A673 (cell line): ENCODE results near the gene CACNA2D4. TPM values are rescaled to one million over a fixed set of nuclear protein-coding genes. Genes with fewer than 3 reads are reported as not detected.

ENCODE experiments used
- BruUV-seq: library from RNA; stranded (reverse); fragments of 400-500 nt; replicated peaks from 2 replicates; lab custom pipeline; 2021; lab: Mats Ljungman, UMichigan
- CTCF ChIA-PET: fragments of 300-600 bp; sonication (Branson Sonifier 250); formaldehyde crosslinking; loops from one replicate; lab custom pipeline; 2022; ENCODE audit warnings: antibody characterized with exemption; lab: Charles Lee
- POLR2A ChIA-PET: fragments of 300-600 bp; sonication (Branson Sonifier 250); formaldehyde crosslinking; loops from one replicate; lab custom pipeline; 2022; ENCODE audit warnings: antibody characterized with exemption; ENCODE audit not compliant: low non-redundant PET; lab: Charles Lee
- DNase-seq: peaks from one replicate; pipeline ENCODE4 v3.0.0-alpha.2; 2015; ENCODE audit warnings: low spot score
- H3K27ac ChIP-seq: fragments of 200-600 bp; sonication (generic); 2 replicates; pipeline ENCODE4 v1.5.1; 2016; ENCODE audit warnings: mixed run types, low read depth, mild to moderate bottlenecking, mixed read lengths, antibody characterized with exemption, low read length; ENCODE audit not compliant: poor library complexity, severe bottlenecking
- H3K27me3 ChIP-seq: fragments of 200-600 bp; sonication (generic); replicated peaks from 2 replicates; pipeline ENCODE4 v1.6.1; 2017; ENCODE audit warnings: mixed run types, low read depth, mild to moderate bottlenecking, mixed read lengths, antibody characterized with exemption, low read length; ENCODE audit not compliant: insufficient read depth, poor library complexity
- H3K36me3 ChIP-seq: fragments of 200-600 bp; sonication (generic); 2 replicates; pipeline ENCODE4 v1.6.1; 2016; ENCODE audit warnings: mixed run types, mild to moderate bottlenecking, mixed read lengths, antibody characterized with exemption, low read length; ENCODE audit not compliant: insufficient read depth, poor library complexity, severe bottlenecking
- H3K4me1 ChIP-seq: fragments of 200-600 bp; sonication (generic); 2 replicates; pipeline ENCODE4 v1.6.1; 2017; ENCODE audit warnings: mixed run types, mild to moderate bottlenecking, mixed read lengths, antibody characterized with exemption, low read length; ENCODE audit not compliant: insufficient read depth, poor library complexity, severe bottlenecking
- H3K4me3 ChIP-seq: fragments of 200-600 bp; sonication (generic); 2 replicates; pipeline ENCODE4 v1.5.1; 2016; ENCODE audit warnings: low read depth, mixed run types, mild to moderate bottlenecking, mixed read lengths, low read length; ENCODE audit not compliant: poor library complexity, severe bottlenecking
- H3K9me3 ChIP-seq: fragments of 200-600 bp; sonication (generic); 2 replicates; pipeline ENCODE4 v1.6.1; 2016; ENCODE audit warnings: mixed run types, low read depth, mild to moderate bottlenecking, mixed read lengths, antibody characterized with exemption, low read length; ENCODE audit not compliant: poor library complexity, severe bottlenecking
- EZH2 ChIP-seq: fragments of 200-600 bp; sonication (generic); IDR thresholded peaks from 2 replicates; pipeline ENCODE4 v1.6.1; 2017; ENCODE audit warnings: borderline replicate concordance, low read depth, mild to moderate bottlenecking, mixed read lengths, antibody characterized with exemption, low read length; ENCODE audit not compliant: poor library complexity, severe bottlenecking
- intact Hi-C: fragments of 100-400 bp; cut with micrococcal nuclease; formaldehyde crosslinking; loops from one replicate; pipeline ENCODE4 v1.10.0; 2022; ENCODE audit not compliant: unreplicated experiment
- total RNA-seq: library from RNA; stranded (reverse); gene quantifications from 2 replicates; pipeline ENCODE4 v1.2.3, GENCODE V29; 2021
- TF ChIP-seq, protein P1 (sequence below): fragments of 300-800, 200-600 bp; sonication (generic); conservative IDR thresholded peaks from 2 replicates; pipeline ENCODE4 v1.5.1; 2017; ENCODE audit warnings: low read depth, mild to moderate bottlenecking, antibody characterized with exemption, low read length, moderate library complexity, mixed read lengths

The CACNA2D4 gene
- total RNA-seq, 1 experiment from 2014 or later = 0.41 TPM

DNA sequence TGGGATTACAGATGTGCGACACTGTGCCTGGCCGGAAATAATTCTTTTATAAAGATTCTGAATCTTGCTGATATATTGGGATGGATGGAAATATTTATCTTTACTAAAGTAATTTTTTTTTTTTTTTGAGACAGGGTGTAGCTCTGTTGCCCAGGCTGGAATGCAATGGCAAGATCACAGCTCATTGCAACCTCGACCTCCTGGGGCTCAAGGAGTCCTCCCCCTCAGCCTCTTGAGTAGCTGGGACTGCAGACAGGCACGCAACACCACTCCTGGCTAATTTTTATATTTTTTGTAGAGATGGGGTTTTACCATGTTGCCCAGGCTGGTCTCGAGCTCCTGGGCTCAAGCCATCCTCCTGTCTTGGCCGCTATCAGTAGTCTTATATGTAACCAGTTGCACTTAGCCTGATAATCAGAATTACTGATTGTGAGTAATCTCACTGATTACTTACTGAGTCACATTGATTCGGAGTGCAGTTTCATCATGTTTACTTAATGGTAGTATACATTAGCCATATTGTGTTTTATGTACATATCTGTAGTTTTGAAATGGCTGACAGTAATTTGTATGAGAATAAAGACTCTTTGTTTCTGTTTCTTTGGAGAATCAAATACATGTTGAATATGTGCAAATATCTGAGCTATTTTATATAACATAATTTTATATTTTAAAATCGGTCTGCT is 148.5 kb downstream of the CACNA2D4 start:
- Histone ChIP-seq H3K27ac (no peak overlapping the region), H3K27me3 (no peaks in the 10 kb centered on the region), H3K36me3 (peaks cover 4% of the 10 kb centered on the region), H3K4me1 (peaks cover 12% of the 10 kb centered on the region), H3K4me3 (no peak overlapping the region), H3K9me3 (no peaks in the 10 kb centered on the region)
- CTCF ChIA-PET = no interaction called here
- DNase-seq = no peak
- BruUV-seq = no TSS peak
- POLR2A ChIA-PET = no interaction called here
- TF ChIP-seq, protein P1, sequence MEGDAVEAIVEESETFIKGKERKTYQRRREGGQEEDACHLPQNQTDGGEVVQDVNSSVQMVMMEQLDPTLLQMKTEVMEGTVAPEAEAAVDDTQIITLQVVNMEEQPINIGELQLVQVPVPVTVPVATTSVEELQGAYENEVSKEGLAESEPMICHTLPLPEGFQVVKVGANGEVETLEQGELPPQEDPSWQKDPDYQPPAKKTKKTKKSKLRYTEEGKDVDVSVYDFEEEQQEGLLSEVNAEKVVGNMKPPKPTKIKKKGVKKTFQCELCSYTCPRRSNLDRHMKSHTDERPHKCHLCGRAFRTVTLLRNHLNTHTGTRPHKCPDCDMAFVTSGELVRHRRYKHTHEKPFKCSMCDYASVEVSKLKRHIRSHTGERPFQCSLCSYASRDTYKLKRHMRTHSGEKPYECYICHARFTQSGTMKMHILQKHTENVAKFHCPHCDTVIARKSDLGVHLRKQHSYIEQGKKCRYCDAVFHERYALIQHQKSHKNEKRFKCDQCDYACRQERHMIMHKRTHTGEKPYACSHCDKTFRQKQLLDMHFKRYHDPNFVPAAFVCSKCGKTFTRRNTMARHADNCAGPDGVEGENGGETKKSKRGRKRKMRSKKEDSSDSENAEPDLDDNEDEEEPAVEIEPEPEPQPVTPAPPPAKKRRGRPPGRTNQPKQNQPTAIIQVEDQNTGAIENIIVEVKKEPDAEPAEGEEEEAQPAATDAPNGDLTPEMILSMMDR = no peak
- TF ChIP-seq EZH2 = no peak
- intact Hi-C loops = no loop called here

DNA sequence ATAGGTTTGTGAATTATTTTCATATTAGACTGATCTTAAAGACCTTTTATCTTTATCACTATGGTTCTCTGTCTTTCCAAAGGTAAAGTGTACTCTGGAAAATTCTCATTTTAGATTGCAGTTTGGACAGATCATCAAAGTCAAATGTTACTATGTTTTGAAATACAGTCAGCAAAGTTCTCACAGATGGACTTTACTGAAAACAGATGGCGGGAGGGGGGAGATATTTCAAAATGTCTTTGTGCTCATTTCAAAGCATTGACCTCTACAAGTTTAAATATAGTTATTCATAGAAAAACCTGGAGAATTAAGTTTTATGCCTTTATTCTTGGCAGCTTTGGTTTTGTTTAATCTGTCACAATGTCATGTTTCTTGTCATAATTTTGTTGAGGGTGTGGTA is 149.8 kb downstream of the CACNA2D4 start:
- DNase-seq = no peak
- ChIA-PET POLR2A (no interaction called here), CTCF (no interaction called here)
- Histone ChIP-seq H3K27me3 (no peaks in the 10 kb centered on the region), H3K4me1 (peaks cover 3% of the 10 kb centered on the region), H3K9me3 (no peaks in the 10 kb centered on the region), H3K36me3 (peaks cover 4% of the 10 kb centered on the region), H3K4me3 (no peak overlapping the region), H3K27ac (no peak overlapping the region)
- intact Hi-C loops = no loop called here
- BruUV-seq = no TSS peak
- TF ChIP-seq, protein P1 = no peak
- TF ChIP-seq EZH2 = no peak

DNA sequence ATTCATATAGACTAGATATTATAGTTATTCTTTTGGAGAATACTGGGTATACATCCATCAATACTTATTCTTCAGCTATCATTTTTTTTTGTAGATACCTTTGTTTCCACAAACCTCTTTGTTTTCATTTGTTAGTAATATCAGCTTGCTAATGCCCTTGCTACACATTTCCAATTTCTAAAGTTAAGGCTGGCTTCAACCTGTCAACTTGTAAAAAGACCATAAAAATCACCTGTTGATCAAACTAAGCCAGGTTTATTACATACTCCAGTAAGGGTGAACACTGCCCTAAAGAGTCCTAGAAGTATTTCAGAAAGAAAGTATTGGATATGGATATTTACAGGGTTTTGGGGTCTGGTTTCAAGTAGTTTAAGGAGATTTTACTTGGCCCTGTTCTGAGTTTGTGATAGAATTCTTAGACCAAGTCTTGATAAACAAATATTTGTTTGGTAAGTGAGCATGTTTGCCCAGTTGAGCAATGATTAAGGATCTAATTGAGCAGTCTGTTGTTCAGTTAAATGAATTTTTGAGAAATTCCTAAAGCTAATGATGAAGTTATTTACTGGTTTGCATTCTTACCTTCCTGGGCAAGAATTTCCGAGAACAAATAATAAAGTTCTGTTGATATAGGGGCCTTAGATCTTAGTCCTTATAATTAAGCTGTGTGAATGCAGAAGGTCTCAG is 150.9 kb downstream of the CACNA2D4 start:
- intact Hi-C loops = no loop called here
- no peak for DNase-seq
- Histone ChIP-seq H3K27me3 (no peaks in the 10 kb centered on the region), H3K36me3 (no peaks in the 10 kb centered on the region), H3K27ac (no peak overlapping the region), H3K9me3 (no peaks in the 10 kb centered on the region), H3K4me3 (no peak overlapping the region), H3K4me1 (no peaks in the 10 kb centered on the region)
- POLR2A ChIA-PET = no interaction called here
- TF ChIP-seq, protein P1 = no peak
- TF ChIP-seq EZH2 = no peak
- BruUV-seq = no TSS peak
- CTCF ChIA-PET = no interaction called here
